Type B pancreatic cell (in vitro differentiated cells): Measurements from ENCODE around the gene MOSPD3. TPM values are rescaled to one million over a fixed set of nuclear protein-coding genes. Genes with fewer than 3 reads are reported as not detected.

Source experiments
- DNase-seq: peaks from one replicate; pipeline ENCODE4 v3.0.0; 2021; ENCODE audit warnings: mixed read lengths; ENCODE audit not compliant: unreplicated experiment; ENCODE audit errors: extremely low spot score
- H3K27ac Mint-ChIP-seq: 2 replicates; pipeline ENCODE4 v1.8.0; 2021; ENCODE audit warnings: mild to moderate bottlenecking, mixed read lengths
- H3K27me3 Mint-ChIP-seq: 2 replicates; pipeline ENCODE4 v1.8.0; 2021; ENCODE audit warnings: mixed read lengths
- H3K36me3 Mint-ChIP-seq: 2 replicates; pipeline ENCODE4 v1.8.0; 2021; ENCODE audit warnings: mixed read lengths
- H3K4me1 Mint-ChIP-seq: one replicate; pipeline ENCODE4 v1.8.0; 2021; ENCODE audit warnings: mixed read lengths; ENCODE audit not compliant: unreplicated experiment
- H3K4me3 Mint-ChIP-seq: 2 replicates; pipeline ENCODE4 v1.8.0; 2021; ENCODE audit warnings: mild to moderate bottlenecking, mixed read lengths
- H3K9me3 Mint-ChIP-seq: 2 replicates; pipeline ENCODE4 v1.8.0; 2021; ENCODE audit warnings: mixed read lengths
- total RNA-seq: library from RNA; stranded (reverse); gene quantifications from 2 replicates; pipeline ENCODE4 v1.2.1, GENCODE V29; 2021; ENCODE audit warnings: low replicate concordance
- TF ChIP-seq, protein P1 (sequence below): fragments of 200-600 bp; sonication (generic); conservative IDR thresholded peaks from 2 replicates; pipeline ENCODE4 v1.5.0; 2021; ENCODE audit warnings: antibody characterized with exemption, mild to moderate bottlenecking

The MOSPD3 gene
- total RNA-seq, 1 donor from 2014 or later: 28.3 TPM

DNA sequence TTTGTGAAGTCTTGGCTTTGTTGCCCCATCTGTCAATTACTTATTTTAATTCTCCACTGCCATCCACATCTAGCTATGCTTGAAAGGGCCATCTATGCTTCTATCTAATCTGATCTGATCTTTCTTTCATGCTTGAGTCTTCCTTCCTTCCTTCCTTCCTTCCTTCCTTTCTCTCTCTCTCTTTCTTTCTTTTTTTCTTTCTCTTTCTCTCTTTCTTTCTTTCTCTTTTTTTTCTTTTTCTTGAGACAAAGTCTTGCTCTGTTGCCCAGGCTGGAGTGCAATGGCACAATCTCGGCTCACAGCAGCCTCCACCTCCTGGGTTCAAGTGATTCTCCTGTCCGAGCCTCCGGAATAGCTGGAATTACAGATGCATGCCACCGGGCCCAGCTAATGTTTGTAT is 17.7 kb downstream of the MOSPD3 start:
- TF ChIP-seq, protein P1, sequence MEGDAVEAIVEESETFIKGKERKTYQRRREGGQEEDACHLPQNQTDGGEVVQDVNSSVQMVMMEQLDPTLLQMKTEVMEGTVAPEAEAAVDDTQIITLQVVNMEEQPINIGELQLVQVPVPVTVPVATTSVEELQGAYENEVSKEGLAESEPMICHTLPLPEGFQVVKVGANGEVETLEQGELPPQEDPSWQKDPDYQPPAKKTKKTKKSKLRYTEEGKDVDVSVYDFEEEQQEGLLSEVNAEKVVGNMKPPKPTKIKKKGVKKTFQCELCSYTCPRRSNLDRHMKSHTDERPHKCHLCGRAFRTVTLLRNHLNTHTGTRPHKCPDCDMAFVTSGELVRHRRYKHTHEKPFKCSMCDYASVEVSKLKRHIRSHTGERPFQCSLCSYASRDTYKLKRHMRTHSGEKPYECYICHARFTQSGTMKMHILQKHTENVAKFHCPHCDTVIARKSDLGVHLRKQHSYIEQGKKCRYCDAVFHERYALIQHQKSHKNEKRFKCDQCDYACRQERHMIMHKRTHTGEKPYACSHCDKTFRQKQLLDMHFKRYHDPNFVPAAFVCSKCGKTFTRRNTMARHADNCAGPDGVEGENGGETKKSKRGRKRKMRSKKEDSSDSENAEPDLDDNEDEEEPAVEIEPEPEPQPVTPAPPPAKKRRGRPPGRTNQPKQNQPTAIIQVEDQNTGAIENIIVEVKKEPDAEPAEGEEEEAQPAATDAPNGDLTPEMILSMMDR: no peak
- peaks cover 26% of the 10 kb centered on the region for H3K27me3 Mint-ChIP-seq
- H3K36me3 Mint-ChIP-seq: no peaks in the 10 kb centered on the region
- H3K9me3 Mint-ChIP-seq: no peaks in the 10 kb centered on the region
- H3K27ac Mint-ChIP-seq: no peak overlapping the region
- no peak overlapping the region for H3K4me3 Mint-ChIP-seq
- peaks cover 4% of the 10 kb centered on the region for H3K4me1 Mint-ChIP-seq
- DNase-seq: no peak

DNA sequence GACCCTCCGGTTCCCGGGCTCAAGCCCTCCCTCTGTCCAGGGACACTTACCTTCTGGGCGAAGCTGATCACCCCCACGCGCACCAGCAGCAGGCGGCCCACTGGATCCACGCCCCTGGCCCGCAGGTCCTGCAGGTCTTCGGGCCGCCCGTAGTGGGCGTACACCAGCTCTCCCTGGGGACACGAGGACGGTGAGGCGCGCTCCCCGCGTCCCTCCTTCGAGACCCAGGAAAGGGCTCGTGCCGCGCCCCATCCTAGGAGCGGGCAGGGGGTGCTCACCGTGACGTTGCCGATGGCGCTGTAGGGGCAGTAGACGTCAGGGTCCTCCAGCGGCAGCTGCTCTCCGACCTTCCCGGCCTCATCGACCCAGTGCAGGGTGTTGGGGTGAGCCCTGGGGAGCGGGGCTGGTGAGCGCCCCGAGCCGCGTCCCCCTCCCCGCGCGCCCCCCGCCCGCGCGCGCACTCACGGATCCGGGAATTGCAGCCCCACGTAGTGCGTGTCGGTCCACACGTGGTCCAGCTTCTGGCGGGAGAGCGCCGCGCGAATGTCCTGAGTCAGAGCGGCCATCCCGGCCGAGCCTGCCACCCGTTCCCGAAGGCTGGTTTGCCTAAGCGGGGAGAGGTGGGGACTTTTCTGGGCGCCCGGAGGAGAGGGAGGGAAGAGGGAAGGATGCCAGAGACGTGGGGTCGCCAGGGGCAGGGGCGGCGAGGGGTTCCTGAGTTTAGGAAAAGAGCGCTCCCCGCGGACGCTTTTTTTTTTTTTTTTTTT is 20.8 kb downstream of the MOSPD3 start:
- peak overlapping the region; percentile 83 for H3K4me3 Mint-ChIP-seq
- no peak for DNase-seq
- H3K4me1 Mint-ChIP-seq: no peaks in the 10 kb centered on the region
- H3K36me3 Mint-ChIP-seq: no peaks in the 10 kb centered on the region
- TF ChIP-seq, protein P1: peak; percentile 62
- H3K27me3 Mint-ChIP-seq: peaks cover 35% of the 10 kb centered on the region
- no peaks in the 10 kb centered on the region for H3K9me3 Mint-ChIP-seq
- H3K27ac Mint-ChIP-seq: no peak overlapping the region

DNA sequence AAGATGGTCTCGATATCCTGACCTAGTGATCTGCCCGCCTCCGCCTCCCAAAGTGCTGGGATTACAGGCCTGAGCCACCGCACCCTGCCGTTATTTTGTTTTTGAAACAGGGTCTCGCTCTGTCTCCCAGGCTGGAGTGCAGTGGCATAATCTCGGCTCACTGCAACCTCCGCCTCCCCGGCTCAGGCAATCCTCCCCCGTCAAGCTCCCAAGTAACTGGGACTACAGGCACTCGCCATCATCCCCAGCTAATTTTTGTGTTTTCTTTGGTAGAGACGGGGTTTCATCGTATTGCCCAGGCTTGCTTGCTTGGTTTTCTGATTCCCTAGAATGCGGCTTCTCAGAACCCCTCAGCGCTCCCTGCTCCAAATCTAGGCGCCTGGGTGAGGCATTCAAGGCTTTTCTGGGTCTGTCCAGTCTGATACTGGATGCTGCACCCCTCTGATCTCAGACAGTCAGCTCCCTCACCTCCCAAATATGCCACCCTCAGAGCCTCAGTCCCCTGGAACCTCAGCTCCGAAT is 27.7 kb downstream of the MOSPD3 start:
- H3K27me3 Mint-ChIP-seq: peaks cover 9% of the 10 kb centered on the region
- H3K4me3 Mint-ChIP-seq: no peak overlapping the region
- H3K4me1 Mint-ChIP-seq: no peaks in the 10 kb centered on the region
- TF ChIP-seq, protein P1: no peak
- no peaks in the 10 kb centered on the region for H3K9me3 Mint-ChIP-seq
- no peak for DNase-seq
- no peaks in the 10 kb centered on the region for H3K36me3 Mint-ChIP-seq
- H3K27ac Mint-ChIP-seq: no peak overlapping the region

DNA sequence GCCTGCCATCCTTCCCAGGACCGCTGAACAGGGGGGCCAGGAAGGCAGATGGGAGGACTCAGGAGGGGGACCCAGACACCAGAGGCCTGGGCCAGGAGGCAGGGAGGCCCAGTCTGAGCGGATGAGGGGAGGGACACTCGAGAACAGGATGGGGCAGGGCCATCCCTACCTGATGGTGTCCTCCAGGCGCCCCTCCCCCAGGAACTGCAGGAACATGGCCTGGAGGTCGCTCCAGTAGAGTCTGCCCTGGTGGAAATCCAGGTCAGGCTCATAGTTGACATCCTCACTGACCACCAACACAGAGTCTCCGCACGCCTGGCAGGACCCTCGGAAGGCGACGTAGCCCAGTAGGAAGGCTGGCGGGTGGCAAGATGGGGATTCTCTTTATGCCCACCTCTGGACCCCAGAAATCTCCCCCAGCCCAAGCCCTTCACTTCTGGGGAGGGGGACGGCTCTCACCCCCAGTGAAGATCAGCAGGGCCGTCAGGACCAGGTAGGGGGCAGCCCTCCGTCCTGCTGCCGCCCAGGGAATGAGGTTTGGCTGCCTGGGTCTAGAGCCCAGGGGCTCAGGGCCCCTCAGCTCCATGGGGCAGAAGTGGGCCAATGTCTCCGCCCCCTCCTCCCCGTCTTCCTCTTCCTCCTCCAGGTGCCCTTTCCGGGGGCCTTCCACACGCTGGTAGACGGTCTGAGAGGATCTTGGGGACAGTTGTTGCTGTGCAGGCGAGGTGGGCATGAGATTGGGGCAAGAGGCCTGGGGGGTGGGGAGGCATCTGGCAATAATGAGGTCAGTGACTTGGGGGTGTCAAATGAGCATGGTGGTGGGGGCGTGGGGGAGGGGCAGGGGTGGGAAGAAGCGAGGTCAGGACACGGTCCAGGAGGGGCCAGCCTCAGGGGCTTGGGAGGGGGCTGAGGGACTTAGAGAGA is 28.4 kb downstream of the MOSPD3 start:
- Mint-ChIP-seq H3K27me3 (peaks cover 12% of the 10 kb centered on the region), H3K4me1 (no peaks in the 10 kb centered on the region), H3K27ac (no peak overlapping the region), H3K9me3 (no peaks in the 10 kb centered on the region), H3K4me3 (no peak overlapping the region), H3K36me3 (no peaks in the 10 kb centered on the region)
- TF ChIP-seq, protein P1: no peak
- no peak for DNase-seq

DNA sequence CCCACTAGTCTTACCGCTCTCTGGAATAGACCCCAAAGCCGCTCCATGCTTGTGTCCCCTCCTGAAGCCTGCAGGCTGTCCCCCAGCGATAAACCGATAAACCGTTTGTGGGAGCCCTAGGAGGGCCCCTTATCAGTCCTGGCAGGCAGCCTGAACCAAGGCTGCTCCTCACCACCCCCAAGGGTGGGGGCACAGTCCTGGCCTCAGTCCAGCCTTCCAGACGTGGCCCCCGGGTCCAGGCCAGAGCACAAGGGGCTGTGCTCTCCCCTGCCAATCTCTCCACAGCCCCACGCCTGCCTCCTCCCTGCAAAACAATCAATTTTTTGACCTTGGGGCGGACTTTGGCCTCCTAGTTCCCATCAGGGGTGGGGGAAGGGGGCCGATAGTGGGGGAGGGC is 29.1 kb downstream of the MOSPD3 start, which contains the start of gene TFR2:
Gene TFR2, minus strand, starts transcription at position 90 of the 397 bp plus-strand sequence. Its CDS starts 43 bp downstream, at position 47.
- no peak for DNase-seq
- Mint-ChIP-seq H3K36me3 (no peaks in the 10 kb centered on the region), H3K9me3 (no peaks in the 10 kb centered on the region), H3K4me3 (no peak within 1 kb of the TSS), H3K27ac (no peak within 1 kb of the TSS), H3K27me3 (peaks cover 9% of the 10 kb centered on the region), H3K4me1 (no peaks in the 10 kb centered on the region)
- TF ChIP-seq, protein P1: no peak
